Karpas-422 (cell line): ENCODE measurements around the gene SMIM1. TPM values are rescaled to one million over a fixed set of nuclear protein-coding genes. Genes with fewer than 3 reads are reported as not detected.

Experiments used
- DNase-seq: peaks from one replicate; pipeline ENCODE4 v3.0.0-alpha.2; 2015
- H2AFZ ChIP-seq: fragments of 200-600 bp; sonication (generic); 2 replicates; pipeline ENCODE4 v1.6.1; 2014; ENCODE audit warnings: antibody characterized with exemption, low read length, mixed read lengths
- H3K27ac ChIP-seq: fragments of 200-600 bp; sonication (generic); 2 replicates; pipeline ENCODE4 v1.5.1; 2014; ENCODE audit warnings: mild to moderate bottlenecking, low read length, moderate library complexity
- H3K27me3 ChIP-seq: fragments of 200-600 bp; sonication (generic); 2 replicates; pipeline ENCODE4 v1.6.1; 2014; ENCODE audit warnings: low read length, mixed read lengths
- H3K36me3 ChIP-seq: fragments of 200-600 bp; sonication (generic); 2 replicates; pipeline ENCODE4 v1.6.1; 2014; ENCODE audit warnings: low read length, mixed read lengths; ENCODE audit not compliant: insufficient read depth
- H3K4me1 ChIP-seq: fragments of 200-600 bp; sonication (generic); 2 replicates; pipeline ENCODE4 v1.6.1; 2014; ENCODE audit warnings: mild to moderate bottlenecking, low read length, mixed read lengths
- H3K4me2 ChIP-seq: fragments of 200-600 bp; sonication (generic); 2 replicates; pipeline ENCODE4 v1.6.1; 2014; ENCODE audit warnings: low read length, low read depth, mild to moderate bottlenecking; ENCODE audit not compliant: poor library complexity, severe bottlenecking
- H3K4me3 ChIP-seq: fragments of 200-600 bp; sonication (generic); 2 replicates; pipeline ENCODE4 v1.5.1; 2014; ENCODE audit warnings: mild to moderate bottlenecking, antibody characterized with exemption, low read length, mixed read lengths
- H3K79me2 ChIP-seq: fragments of 200-600 bp; sonication (generic); 2 replicates; pipeline ENCODE4 v1.6.1; 2014; ENCODE audit warnings: mild to moderate bottlenecking, low read length, mixed read lengths
- H3K9ac ChIP-seq: fragments of 200-600 bp; sonication (generic); 2 replicates; pipeline ENCODE4 v1.6.0; 2014; ENCODE audit warnings: low read length
- H3K9me2 ChIP-seq: fragments of 200-600 bp; sonication (generic), shearing (Covaris generic); replicated peaks from 2 replicates; pipeline ENCODE4 v1.6.0; 2014; ENCODE audit warnings: mild to moderate bottlenecking, low read length, moderate library complexity; ENCODE audit not compliant: insufficient read depth
- H3K9me3 ChIP-seq: fragments of 300-700, 200-600 bp; sonication (generic); 2 replicates; pipeline ENCODE4 v1.6.1; 2014; ENCODE audit warnings: low read length, mixed read lengths
- H4K20me1 ChIP-seq: fragments of 200-600 bp; sonication (generic); 2 replicates; pipeline ENCODE4 v1.6.1; 2014; ENCODE audit warnings: mild to moderate bottlenecking, antibody characterized with exemption, low read length, low read depth; ENCODE audit not compliant: insufficient read depth
- total RNA-seq: library from RNA; depleted of rRNA; stranded (reverse); fragments of >200 nt; shearing (Covaris generic); gene quantifications from 2 replicates; pipeline ENCODE4 v1.2.3, GENCODE V29; 2014; ENCODE audit warnings: low replicate concordance

SMIM1 gene
- total RNA-seq, 1 experiment from 2014 or later = not detected

GRCh38 chr1:3735688-3736087, 36.9 kb upstream of the SMIM1 start:
- Histone ChIP-seq H3K79me2 (no peaks in the 10 kb centered on the region), H2AFZ (no peak overlapping the region), H4K20me1 (no peaks in the 10 kb centered on the region), H3K9me3 (no peaks in the 10 kb centered on the region), H3K9me2 (no peaks in the 10 kb centered on the region), H3K9ac (no peak overlapping the region), H3K27me3 (no peaks in the 10 kb centered on the region), H3K27ac (no peak overlapping the region), H3K4me2 (no peak overlapping the region), H3K36me3 (no peaks in the 10 kb centered on the region), H3K4me3 (no peak overlapping the region), H3K4me1 (no peaks in the 10 kb centered on the region)
- DNase-seq = no peak

GRCh38 chr1:3736131-3736561, 36.4 kb upstream of the SMIM1 start:
- H3K4me2 ChIP-seq = no peak overlapping the region
- H3K79me2 ChIP-seq = no peaks in the 10 kb centered on the region
- no peak overlapping the region for H3K4me3 ChIP-seq
- H3K9me3 ChIP-seq = no peaks in the 10 kb centered on the region
- H3K4me1 ChIP-seq = no peaks in the 10 kb centered on the region
- H3K27me3 ChIP-seq = no peaks in the 10 kb centered on the region
- no peak overlapping the region for H3K9ac ChIP-seq
- H4K20me1 ChIP-seq = no peaks in the 10 kb centered on the region
- DNase-seq = no peak
- H2AFZ ChIP-seq = no peak overlapping the region
- no peak overlapping the region for H3K27ac ChIP-seq
- H3K9me2 ChIP-seq = no peaks in the 10 kb centered on the region
- H3K36me3 ChIP-seq = no peaks in the 10 kb centered on the region

DNA sequence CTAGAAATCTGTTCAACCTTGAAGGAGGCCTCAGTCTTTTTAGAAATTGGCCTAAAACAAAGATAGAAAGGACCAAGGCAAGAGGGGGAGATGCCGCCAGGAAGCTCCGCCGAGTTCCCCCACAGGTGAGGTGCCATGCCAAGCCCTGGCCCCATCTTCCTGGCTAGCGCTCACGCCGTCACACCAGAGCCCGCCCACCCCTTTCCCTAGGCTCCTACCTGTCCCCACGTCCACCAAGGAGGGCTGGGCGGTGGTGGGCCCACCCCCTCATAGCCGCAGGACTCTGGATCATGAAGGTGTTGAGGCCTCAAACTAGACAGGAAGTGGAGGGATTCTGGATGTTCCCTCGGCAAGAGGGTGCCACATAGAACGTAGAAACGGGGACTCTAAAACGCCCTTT, 35.8 kb upstream of the SMIM1 start:
- no peak overlapping the region for H3K27ac ChIP-seq
- no peaks in the 10 kb centered on the region for H3K9me3 ChIP-seq
- no peak overlapping the region for H2AFZ ChIP-seq
- no peak overlapping the region for H3K9ac ChIP-seq
- no peak overlapping the region for H3K4me3 ChIP-seq
- no peak overlapping the region for H3K4me2 ChIP-seq
- H3K36me3 ChIP-seq = no peaks in the 10 kb centered on the region
- H3K9me2 ChIP-seq = no peaks in the 10 kb centered on the region
- DNase-seq = no peak
- no peaks in the 10 kb centered on the region for H4K20me1 ChIP-seq
- H3K79me2 ChIP-seq = no peaks in the 10 kb centered on the region
- no peaks in the 10 kb centered on the region for H3K4me1 ChIP-seq
- H3K27me3 ChIP-seq = no peaks in the 10 kb centered on the region

DNA sequence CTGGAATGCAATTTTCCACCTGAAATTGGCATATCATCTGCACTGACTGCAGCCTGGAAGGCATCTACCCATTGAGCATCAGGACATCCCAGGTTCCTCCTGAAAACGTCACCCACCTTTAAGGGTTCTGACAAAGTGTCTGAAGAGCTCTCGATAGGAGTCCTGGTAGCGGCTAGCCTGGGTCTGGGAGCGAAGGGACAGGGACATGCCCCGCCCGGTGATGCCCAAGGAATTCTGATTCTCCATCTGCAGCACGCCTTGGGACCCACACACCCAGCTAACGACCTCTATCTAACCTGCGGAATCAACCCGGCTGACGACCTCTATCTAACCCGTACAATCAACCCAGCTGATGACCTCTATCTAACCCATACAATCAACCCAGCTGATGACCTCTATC, 33.6 kb upstream of the SMIM1 start:
- Histone ChIP-seq H4K20me1 (no peaks in the 10 kb centered on the region), H3K79me2 (no peaks in the 10 kb centered on the region), H3K9ac (no peak overlapping the region), H3K9me3 (no peaks in the 10 kb centered on the region), H3K4me1 (no peaks in the 10 kb centered on the region), H2AFZ (no peak overlapping the region), H3K27ac (no peak overlapping the region), H3K4me2 (no peak overlapping the region), H3K27me3 (no peaks in the 10 kb centered on the region), H3K36me3 (no peaks in the 10 kb centered on the region), H3K4me3 (no peak overlapping the region), H3K9me2 (no peaks in the 10 kb centered on the region)
- DNase-seq = no peak

DNA sequence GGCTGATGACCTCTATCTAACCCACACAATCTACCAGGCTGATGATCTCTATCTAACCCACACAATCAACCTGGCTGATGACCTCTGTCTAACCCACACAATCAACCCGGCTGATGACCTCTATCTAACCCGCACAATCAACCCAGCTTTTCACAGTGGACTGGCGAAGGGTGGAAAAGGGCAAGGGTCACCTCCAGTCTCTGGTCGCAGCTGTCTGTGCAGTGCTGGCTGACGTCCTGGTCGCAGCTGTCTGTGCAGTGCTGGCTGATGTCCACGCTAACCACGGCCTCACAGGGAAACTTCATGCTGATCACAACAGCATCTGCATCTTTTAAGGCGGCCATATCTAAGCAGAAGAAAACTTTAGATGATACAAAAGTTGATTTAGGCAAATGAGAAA, 32.5 kb upstream of the SMIM1 start:
- Histone ChIP-seq H3K4me3 (no peak overlapping the region), H4K20me1 (no peaks in the 10 kb centered on the region), H3K79me2 (no peaks in the 10 kb centered on the region), H3K9ac (no peak overlapping the region), H3K9me2 (no peaks in the 10 kb centered on the region), H3K4me1 (no peaks in the 10 kb centered on the region), H3K27ac (no peak overlapping the region), H3K9me3 (no peaks in the 10 kb centered on the region), H3K36me3 (no peaks in the 10 kb centered on the region), H3K27me3 (no peaks in the 10 kb centered on the region), H3K4me2 (no peak overlapping the region), H2AFZ (no peak overlapping the region)
- no peak for DNase-seq

GRCh38 chr1:3740752-3741151, 31.8 kb upstream of the SMIM1 start:
- no peaks in the 10 kb centered on the region for H4K20me1 ChIP-seq
- H3K4me1 ChIP-seq = no peaks in the 10 kb centered on the region
- H2AFZ ChIP-seq = no peak overlapping the region
- H3K27me3 ChIP-seq = no peaks in the 10 kb centered on the region
- H3K27ac ChIP-seq = no peak overlapping the region
- no peak overlapping the region for H3K4me3 ChIP-seq
- H3K9ac ChIP-seq = no peak overlapping the region
- no peak for DNase-seq
- no peaks in the 10 kb centered on the region for H3K36me3 ChIP-seq
- H3K9me2 ChIP-seq = no peaks in the 10 kb centered on the region
- no peak overlapping the region for H3K4me2 ChIP-seq
- H3K9me3 ChIP-seq = no peaks in the 10 kb centered on the region
- no peaks in the 10 kb centered on the region for H3K79me2 ChIP-seq

DNA sequence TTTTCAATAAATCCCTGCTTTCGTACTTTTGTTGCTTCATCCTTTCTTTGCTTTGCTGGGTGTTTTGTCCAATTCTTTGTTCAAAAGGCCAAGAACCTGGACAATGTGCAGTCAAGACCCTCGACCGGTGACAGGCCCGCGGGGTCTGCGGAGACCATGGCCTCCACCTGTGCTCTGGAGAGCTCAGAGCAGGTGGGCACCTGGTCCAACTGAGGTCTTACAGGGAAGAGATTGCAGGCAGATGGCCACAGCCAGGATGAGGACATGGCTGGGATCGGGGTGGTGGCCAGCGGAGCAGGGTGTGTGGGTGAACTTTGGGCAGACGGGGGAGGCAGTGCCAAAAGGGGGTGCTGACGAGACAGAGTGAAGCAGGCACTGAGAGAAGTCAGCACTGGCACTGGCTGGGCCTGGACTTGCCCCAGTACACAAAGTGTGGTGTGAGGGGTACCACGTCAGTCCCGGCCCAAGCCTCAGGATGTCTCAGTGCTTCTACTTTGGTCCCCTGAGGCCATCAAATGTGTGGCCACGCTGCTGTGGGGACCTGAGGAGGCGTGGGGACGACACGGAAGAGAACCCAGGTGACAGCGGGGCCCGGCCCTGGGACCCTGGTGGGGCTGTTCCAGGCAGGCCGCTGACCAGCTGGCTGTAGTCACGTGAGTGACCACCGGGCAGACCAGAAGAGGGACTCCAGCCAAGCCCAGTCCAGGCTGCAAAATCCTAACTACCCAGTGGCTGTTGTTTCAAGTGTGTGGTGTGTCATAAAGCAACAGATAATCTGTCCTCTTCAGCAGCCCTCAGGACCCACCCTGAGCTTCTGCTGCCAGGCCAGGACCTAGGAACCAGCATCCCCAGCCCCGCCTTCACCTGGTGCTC, 30.7 kb upstream of the SMIM1 start:
- no peak for DNase-seq
- no peak overlapping the region for H3K27ac ChIP-seq
- no peaks in the 10 kb centered on the region for H3K9me2 ChIP-seq
- H3K4me3 ChIP-seq = no peak overlapping the region
- H3K4me2 ChIP-seq = no peak overlapping the region
- no peaks in the 10 kb centered on the region for H3K4me1 ChIP-seq
- no peak overlapping the region for H3K9ac ChIP-seq
- no peaks in the 10 kb centered on the region for H3K9me3 ChIP-seq
- H3K27me3 ChIP-seq = no peaks in the 10 kb centered on the region
- no peaks in the 10 kb centered on the region for H3K79me2 ChIP-seq
- no peaks in the 10 kb centered on the region for H4K20me1 ChIP-seq
- H3K36me3 ChIP-seq = no peaks in the 10 kb centered on the region
- H2AFZ ChIP-seq = no peak overlapping the region

DNA sequence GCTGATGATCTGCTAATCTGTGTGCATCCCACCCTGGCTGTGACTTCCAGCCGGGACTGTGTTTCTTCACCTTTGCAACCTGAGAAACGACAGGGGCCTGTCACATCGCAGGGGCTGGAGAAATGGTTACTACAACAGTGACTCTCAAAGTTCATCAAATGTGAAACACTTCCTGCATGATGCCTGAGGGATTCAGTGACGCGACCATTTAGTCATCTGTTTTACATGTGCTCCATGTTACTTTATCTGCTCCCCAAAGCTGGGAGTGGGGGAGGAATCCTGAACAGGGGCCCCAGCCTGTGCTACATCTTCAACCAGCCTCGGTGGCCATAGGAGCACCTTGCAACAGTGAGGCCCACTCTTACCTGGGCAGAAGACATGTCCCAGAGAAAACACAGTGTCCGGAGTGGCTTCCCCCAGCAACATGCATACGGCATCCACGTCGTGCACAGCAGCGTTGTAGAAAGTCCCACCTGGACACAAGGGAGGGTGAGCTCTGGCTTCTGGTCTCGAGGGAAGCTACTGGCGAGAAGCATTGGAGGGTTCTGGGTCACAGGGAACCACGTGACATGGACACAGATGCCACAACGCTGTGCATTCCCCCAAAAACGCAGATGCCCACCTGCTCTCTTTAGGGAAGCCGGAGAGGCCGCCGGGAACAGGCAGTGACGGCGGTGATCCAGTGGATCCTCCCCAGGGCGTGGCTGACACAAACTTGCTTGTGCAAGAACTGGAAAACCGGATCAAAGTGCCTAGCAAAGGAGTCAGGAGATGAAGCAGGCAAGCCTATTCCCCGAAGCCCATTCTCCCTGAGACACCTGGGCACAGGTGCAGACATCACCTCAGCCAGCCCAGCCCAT, 29.9 kb upstream of the SMIM1 start:
- Histone ChIP-seq H3K27me3 (no peaks in the 10 kb centered on the region), H3K9me3 (no peaks in the 10 kb centered on the region), H3K36me3 (no peaks in the 10 kb centered on the region), H4K20me1 (no peaks in the 10 kb centered on the region), H3K4me1 (no peaks in the 10 kb centered on the region), H2AFZ (no peak overlapping the region), H3K4me2 (no peak overlapping the region), H3K9ac (no peak overlapping the region), H3K4me3 (no peak overlapping the region), H3K27ac (no peak overlapping the region), H3K79me2 (no peaks in the 10 kb centered on the region), H3K9me2 (no peaks in the 10 kb centered on the region)
- no peak for DNase-seq
